ENCODE measurements around the gene AQP7.
"Not testable (repeated sequence)": the region's sequence is repeated elsewhere in the genome, so short reads cannot be mapped to it uniquely, and the experiment has no call there.

Gene AQP7

GRCh38 chr9:33377089-33377715 is 25.2 kb downstream of the AQP7 start:
- Histone ChIP-seq H3K9ac (ENCODE audit: low read depth, low read length) (no peak overlapping the region), H3K9me3 (ENCODE audit: control insufficient read depth, insufficient read depth, low read length) (no peaks in the 10 kb centered on the region), H3K4me1 (ENCODE audit: control insufficient read depth, insufficient read depth, low read length) (peaks cover 9% of the 10 kb centered on the region), H3K27me3 (ENCODE audit: control insufficient read depth, insufficient read depth, low read length) (no peaks in the 10 kb centered on the region), H3K36me3 (ENCODE audit: control insufficient read depth, insufficient read depth, low read length) (no peaks in the 10 kb centered on the region), H3K4me3 (ENCODE audit: low read depth, low read length) (no peak overlapping the region)

- H3K36me3 ChIP-seq (ENCODE audit: control insufficient read depth, insufficient read depth, low read length): peaks cover 3% of the 10 kb centered on the region
- H3K9ac ChIP-seq (ENCODE audit: low read depth, low read length): peak overlapping the region; percentile 37
- H3K4me1 ChIP-seq (ENCODE audit: control insufficient read depth, insufficient read depth, low read length): peaks cover 4% of the 10 kb centered on the region
- H3K4me3 ChIP-seq (ENCODE audit: low read depth, low read length): no peak overlapping the region
- no peaks in the 10 kb centered on the region for H3K27me3 ChIP-seq (ENCODE audit: control insufficient read depth, insufficient read depth, low read length)
- H3K9me3 ChIP-seq (ENCODE audit: control insufficient read depth, insufficient read depth, low read length): no peaks in the 10 kb centered on the region
These were observed 26.5 kb downstream of the AQP7 start for GRCh38 chr9:33375841-33376321.

DNA sequence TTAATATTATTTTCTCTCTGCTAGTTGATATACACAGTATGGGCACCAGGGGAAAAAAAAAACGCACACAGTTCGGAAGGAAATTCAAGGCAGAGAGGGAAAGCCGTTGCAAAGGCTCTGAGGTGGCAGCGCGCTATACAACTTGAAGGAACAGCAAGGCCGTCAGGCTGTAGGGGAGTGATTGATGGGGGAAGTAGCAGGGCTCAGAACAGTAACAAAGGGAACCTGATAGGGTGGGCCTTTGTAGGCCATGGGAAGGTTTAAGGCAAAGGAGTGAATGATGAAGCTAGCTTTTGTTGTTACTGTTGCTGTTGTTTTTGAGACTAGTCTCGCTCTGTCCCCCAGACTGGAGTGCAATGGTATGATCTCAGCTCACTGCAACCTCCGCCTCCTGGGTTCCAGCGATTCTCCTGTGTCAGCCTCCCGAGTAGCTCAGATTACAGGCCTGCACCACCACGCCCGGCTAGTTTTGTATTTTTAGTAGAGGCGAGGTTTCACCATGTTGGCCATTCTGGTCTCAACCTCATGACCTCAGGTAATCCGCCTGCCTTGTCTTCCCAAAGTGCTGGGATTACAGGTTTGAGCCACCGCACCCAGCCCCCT is 27.0 kb downstream of the AQP7 start:
- Histone ChIP-seq H3K9ac (ENCODE audit: low read depth, low read length) (peak overlapping the region; percentile 70), H3K36me3 (ENCODE audit: control insufficient read depth, insufficient read depth, low read length) (peaks cover 6% of the 10 kb centered on the region), H3K27me3 (ENCODE audit: control insufficient read depth, insufficient read depth, low read length) (no peaks in the 10 kb centered on the region), H3K4me1 (ENCODE audit: control insufficient read depth, insufficient read depth, low read length) (peaks cover 2% of the 10 kb centered on the region), H3K4me3 (ENCODE audit: low read depth, low read length) (peak overlapping the region; percentile 5), H3K9me3 (ENCODE audit: control insufficient read depth, insufficient read depth, low read length) (no peaks in the 10 kb centered on the region)

- no peaks in the 10 kb centered on the region for H3K27me3 ChIP-seq (ENCODE audit: control insufficient read depth, insufficient read depth, low read length)
- no peaks in the 10 kb centered on the region for H3K9me3 ChIP-seq (ENCODE audit: control insufficient read depth, insufficient read depth, low read length)
- H3K9ac ChIP-seq (ENCODE audit: low read depth, low read length): no peak overlapping the region
- H3K36me3 ChIP-seq (ENCODE audit: control insufficient read depth, insufficient read depth, low read length): peaks cover 6% of the 10 kb centered on the region
- H3K4me3 ChIP-seq (ENCODE audit: low read depth, low read length): peak overlapping the region; percentile 5
- peaks cover 2% of the 10 kb centered on the region for H3K4me1 ChIP-seq (ENCODE audit: control insufficient read depth, insufficient read depth, low read length)
These were observed 27.6 kb downstream of the AQP7 start for GRCh38 chr9:33374634-33375237.

DNA sequence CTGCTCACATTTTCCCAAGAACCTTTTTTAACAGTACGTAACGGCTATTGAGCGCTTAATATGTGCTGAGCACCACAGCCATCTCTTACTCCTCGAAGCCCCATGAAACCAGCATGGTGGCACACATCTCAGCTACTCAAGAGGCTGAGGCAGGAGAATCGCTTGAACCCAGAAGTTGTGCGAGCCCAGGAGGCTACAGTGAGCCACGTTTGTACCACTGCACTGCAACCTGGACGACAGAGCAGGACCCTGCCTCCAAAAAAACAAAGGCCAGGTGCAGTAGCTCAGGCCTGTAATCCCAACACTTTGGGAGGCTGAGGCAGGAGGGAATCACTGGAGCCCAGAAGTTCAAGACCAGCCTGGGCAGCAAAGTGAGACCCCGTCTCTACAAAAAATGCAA is 28.2 kb downstream of the AQP7 start:
- no peak overlapping the region for H3K9ac ChIP-seq (ENCODE audit: low read depth, low read length)
- H3K27me3 ChIP-seq (ENCODE audit: control insufficient read depth, insufficient read depth, low read length): no peaks in the 10 kb centered on the region
- no peaks in the 10 kb centered on the region for H3K9me3 ChIP-seq (ENCODE audit: control insufficient read depth, insufficient read depth, low read length)
- peaks cover 6% of the 10 kb centered on the region for H3K36me3 ChIP-seq (ENCODE audit: control insufficient read depth, insufficient read depth, low read length)
- no peak overlapping the region for H3K4me3 ChIP-seq (ENCODE audit: low read depth, low read length)
- H3K4me1 ChIP-seq (ENCODE audit: control insufficient read depth, insufficient read depth, low read length): peaks cover 2% of the 10 kb centered on the region

- peaks cover 2% of the 10 kb centered on the region for H3K4me1 ChIP-seq (ENCODE audit: control insufficient read depth, insufficient read depth, low read length)
- H3K9me3 ChIP-seq (ENCODE audit: control insufficient read depth, insufficient read depth, low read length): no peaks in the 10 kb centered on the region
- H3K9ac ChIP-seq (ENCODE audit: low read depth, low read length): no peak overlapping the region
- peaks cover 8% of the 10 kb centered on the region for H3K36me3 ChIP-seq (ENCODE audit: control insufficient read depth, insufficient read depth, low read length)
- H3K4me3 ChIP-seq (ENCODE audit: low read depth, low read length): no peak overlapping the region
- no peaks in the 10 kb centered on the region for H3K27me3 ChIP-seq (ENCODE audit: control insufficient read depth, insufficient read depth, low read length)
These were observed 29.5 kb downstream of the AQP7 start for GRCh38 chr9:33372900-33373299.

DNA sequence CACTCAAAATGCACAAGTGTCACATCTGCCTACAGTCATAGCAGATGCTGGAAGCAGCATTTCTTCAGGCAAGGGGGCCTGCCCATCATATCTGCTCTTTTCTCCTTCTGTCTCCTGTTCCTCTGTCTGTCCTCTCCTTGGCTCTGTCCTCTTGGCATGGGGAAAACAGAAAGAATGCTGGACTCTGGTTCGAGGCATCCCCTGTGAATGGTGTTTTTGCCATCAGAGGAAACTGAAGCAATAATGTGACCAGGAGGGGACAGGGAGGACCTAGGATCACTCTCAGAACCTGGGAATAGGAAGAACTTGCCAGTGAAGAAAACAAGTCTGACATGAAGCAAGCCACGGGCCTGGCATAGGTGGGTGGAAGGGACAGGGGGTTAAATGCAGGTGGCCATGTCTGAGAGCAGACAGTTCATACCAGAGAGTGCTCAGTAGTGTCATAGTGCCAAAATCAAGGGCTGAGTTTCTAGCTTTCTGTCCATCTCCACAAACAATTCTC is 35.3 kb downstream of the AQP7 start:
- Histone ChIP-seq H3K9ac (ENCODE audit: low read depth, low read length) (no peak overlapping the region), H3K4me1 (ENCODE audit: control insufficient read depth, insufficient read depth, low read length) (no peaks in the 10 kb centered on the region), H3K4me3 (ENCODE audit: low read depth, low read length) (no peak overlapping the region), H3K36me3 (ENCODE audit: control insufficient read depth, insufficient read depth, low read length) (peaks cover 12% of the 10 kb centered on the region), H3K9me3 (ENCODE audit: control insufficient read depth, insufficient read depth, low read length) (no peaks in the 10 kb centered on the region), H3K27me3 (ENCODE audit: control insufficient read depth, insufficient read depth, low read length) (no peaks in the 10 kb centered on the region)

DNA sequence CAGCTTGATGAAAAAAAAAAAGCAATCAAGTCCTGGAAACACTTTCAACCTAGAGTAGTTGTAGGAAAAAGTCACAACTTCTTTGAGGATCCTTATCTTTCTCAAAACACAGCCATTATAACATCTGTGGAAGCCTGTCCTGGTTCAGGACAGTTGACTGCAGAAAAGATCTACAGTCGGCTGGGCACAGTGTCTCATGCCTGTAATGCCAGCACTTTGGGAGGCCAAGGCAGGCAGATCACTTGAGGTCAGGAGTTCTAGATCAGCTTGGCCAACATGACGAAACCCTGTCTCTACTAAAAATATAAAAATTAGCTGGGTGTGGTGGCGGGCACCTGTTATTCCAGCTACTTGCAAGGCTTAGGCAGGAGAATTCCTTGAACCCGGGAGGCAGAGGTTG is 37.6 kb downstream of the AQP7 start:
- H3K9ac ChIP-seq (ENCODE audit: low read depth, low read length); H3K9me3 ChIP-seq (ENCODE audit: control insufficient read depth, insufficient read depth, low read length); H3K27me3 ChIP-seq (ENCODE audit: control insufficient read depth, insufficient read depth, low read length); H3K4me1 ChIP-seq (ENCODE audit: control insufficient read depth, insufficient read depth, low read length); H3K36me3 ChIP-seq (ENCODE audit: control insufficient read depth, insufficient read depth, low read length); H3K4me3 ChIP-seq (ENCODE audit: low read depth, low read length): not testable (repeated sequence)

DNA sequence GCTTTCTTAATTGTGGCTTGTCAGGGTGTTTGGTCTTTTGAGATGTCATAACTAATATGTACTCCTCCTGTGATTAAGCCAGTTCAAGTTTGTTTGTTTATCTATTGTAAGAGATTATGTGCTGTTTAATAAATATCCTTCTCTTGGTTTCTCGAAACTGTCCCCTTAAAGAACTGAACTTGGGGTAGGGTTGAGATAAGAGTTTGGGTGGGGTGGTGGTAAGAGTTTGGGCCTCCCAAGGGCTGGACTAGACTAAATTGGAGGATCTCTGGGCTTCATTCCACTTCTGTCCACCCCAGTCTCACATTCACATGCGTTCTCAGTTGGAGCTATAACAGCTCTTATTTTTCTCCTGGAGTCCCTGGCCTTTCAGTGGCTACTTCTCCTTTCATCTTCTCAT is 38.2 kb downstream of the AQP7 start:
- peaks cover 6% of the 10 kb centered on the region for H3K36me3 ChIP-seq (ENCODE audit: control insufficient read depth, insufficient read depth, low read length)
- H3K4me3 ChIP-seq (ENCODE audit: low read depth, low read length): no peak overlapping the region
- no peaks in the 10 kb centered on the region for H3K4me1 ChIP-seq (ENCODE audit: control insufficient read depth, insufficient read depth, low read length)
- no peaks in the 10 kb centered on the region for H3K27me3 ChIP-seq (ENCODE audit: control insufficient read depth, insufficient read depth, low read length)
- H3K9ac ChIP-seq (ENCODE audit: low read depth, low read length): no peak overlapping the region
- H3K9me3 ChIP-seq (ENCODE audit: control insufficient read depth, insufficient read depth, low read length): no peaks in the 10 kb centered on the region

- H3K4me1 ChIP-seq (ENCODE audit: control insufficient read depth, insufficient read depth, low read length); H3K36me3 ChIP-seq (ENCODE audit: control insufficient read depth, insufficient read depth, low read length); H3K27me3 ChIP-seq (ENCODE audit: control insufficient read depth, insufficient read depth, low read length); H3K9ac ChIP-seq (ENCODE audit: low read depth, low read length); H3K9me3 ChIP-seq (ENCODE audit: control insufficient read depth, insufficient read depth, low read length); H3K4me3 ChIP-seq (ENCODE audit: low read depth, low read length): not testable (repeated sequence)
These were observed 43.7 kb downstream of the AQP7 start for GRCh38 chr9:33358641-33359040.

DNA sequence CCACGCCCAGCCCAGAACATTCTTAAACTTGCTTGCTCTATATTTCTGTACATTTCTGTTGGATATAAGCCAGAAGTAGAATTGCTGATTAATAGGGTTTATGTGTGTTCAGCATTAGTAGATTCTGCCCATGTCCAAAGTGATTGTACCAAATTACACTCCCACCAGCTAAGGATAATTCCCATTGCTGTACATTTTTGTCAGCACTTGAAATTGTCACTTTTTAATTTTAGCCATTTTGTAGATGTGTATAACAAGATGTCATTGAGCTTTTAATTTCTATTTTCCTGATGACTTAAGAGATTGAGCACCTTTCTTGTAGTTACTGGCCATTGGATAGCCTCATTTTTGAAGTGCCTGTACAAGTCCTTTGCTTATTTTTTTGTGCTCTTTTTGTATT is 46.4 kb downstream of the AQP7 start:
- no peaks in the 10 kb centered on the region for H3K27me3 ChIP-seq (ENCODE audit: control insufficient read depth, insufficient read depth, low read length)
- no peaks in the 10 kb centered on the region for H3K9me3 ChIP-seq (ENCODE audit: control insufficient read depth, insufficient read depth, low read length)
- H3K36me3 ChIP-seq (ENCODE audit: control insufficient read depth, insufficient read depth, low read length): peaks cover 3% of the 10 kb centered on the region
- H3K4me3 ChIP-seq (ENCODE audit: low read depth, low read length): no peak overlapping the region
- H3K4me1 ChIP-seq (ENCODE audit: control insufficient read depth, insufficient read depth, low read length): no peaks in the 10 kb centered on the region
- H3K9ac ChIP-seq (ENCODE audit: low read depth, low read length): no peak overlapping the region

DNA sequence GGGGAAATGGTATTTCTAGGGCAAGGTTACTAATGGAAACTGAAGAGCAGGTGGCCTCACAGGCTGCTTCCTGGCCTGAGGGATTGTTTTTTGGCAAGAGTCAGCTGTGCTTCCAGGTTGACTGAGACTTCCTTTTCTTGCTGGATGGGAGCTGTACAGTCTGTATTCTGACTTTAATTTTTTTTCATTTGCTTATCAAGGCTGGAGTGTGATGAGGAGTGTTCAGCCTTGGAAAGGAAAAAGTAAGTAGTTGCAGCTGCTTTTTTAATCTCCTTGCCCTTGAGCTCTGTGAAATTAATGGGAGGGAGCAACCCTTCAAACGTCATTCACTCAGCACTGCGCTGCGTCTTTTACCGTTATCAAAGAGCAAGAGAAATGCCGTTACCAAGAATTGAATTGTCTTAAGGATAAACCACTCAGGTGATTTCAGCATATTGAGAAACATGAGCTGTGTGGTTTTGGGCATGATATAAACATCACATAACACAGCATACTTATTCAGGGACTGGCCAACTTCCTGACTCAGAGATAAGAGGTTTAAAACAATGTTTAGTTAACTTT is 47.6 kb downstream of the AQP7 start:
- H3K9ac ChIP-seq (ENCODE audit: low read depth, low read length): no peak overlapping the region
- H3K9me3 ChIP-seq (ENCODE audit: control insufficient read depth, insufficient read depth, low read length): no peaks in the 10 kb centered on the region
- H3K27me3 ChIP-seq (ENCODE audit: control insufficient read depth, insufficient read depth, low read length): no peaks in the 10 kb centered on the region
- H3K4me3 ChIP-seq (ENCODE audit: low read depth, low read length): no peak overlapping the region
- no peaks in the 10 kb centered on the region for H3K4me1 ChIP-seq (ENCODE audit: control insufficient read depth, insufficient read depth, low read length)
- H3K36me3 ChIP-seq (ENCODE audit: control insufficient read depth, insufficient read depth, low read length): peaks cover 3% of the 10 kb centered on the region
